ENCODE results near the gene CEP295NL.
"Not testable (repeated sequence)": the region's sequence is repeated elsewhere in the genome, so short reads cannot be mapped to it uniquely, and the experiment has no call there.

The CEP295NL gene

DNA sequence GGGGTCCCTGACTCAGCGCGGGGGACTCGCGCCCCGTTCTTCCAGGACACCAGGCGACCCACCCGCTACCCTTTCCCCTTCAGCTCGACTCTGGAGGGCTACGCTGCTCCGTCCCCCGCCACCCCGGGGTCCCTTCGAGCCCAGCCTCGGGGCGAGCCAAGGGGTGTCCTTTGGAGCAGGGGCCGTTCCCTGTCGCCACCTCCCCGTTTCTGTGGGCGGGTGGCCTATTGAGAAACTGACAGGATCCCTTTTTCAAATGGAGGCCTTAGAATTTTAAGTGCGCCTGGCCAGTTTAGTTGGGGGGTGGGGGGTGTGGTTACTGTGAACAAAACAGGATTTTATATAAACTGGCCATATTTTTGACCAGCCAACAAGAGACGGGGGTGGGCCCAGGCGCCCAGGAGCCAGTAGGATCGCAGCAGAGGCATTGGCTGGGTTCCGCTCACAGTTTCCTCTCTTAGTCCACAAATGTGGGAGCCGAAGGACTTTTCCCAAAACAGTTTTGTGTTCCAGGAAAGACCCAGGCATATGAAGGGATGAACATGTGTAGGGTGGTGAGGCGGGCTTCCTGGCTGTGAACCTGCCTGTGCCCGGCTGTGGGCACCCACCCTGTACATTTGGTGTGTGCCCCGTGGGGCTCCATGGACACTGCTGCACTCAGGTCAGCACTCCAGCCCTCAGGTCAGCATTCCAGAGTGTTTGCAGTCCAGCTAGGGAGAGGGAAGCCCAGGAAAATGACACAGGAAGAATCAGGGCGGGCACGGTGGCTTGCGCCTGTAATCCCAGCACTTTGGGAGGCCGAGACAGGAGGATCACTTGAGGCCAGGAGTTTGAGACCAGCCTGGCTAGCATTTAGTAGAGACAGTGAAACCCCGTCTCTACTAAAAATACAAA lies 22.9 kb upstream of the CEP295NL start:
- no peak for DNase-seq

DNA sequence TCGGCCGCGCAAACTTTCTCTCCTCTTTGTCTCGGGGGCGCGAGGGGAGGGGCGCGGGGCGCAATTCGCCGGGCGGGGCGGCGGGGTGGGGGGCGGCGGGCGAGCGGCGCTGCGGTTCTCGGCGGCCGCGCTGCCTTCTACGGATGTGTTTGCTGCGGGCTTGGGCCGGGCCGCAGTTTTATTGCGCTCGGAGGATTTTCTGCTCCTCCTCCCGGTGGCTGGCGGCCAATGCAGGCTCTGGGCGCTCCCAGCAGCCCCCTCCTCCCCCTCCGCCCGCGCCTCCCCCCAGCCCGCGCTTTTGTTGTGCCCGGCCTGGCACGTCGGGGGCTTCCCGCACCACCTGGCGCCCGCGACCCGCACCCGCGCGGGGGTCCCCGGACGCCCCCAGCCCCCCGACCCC lies 22.2 kb upstream of the CEP295NL start, which contains the start of gene TIMP2:
Gene TIMP2, minus strand, starts transcription at position 154 of the 400 bp plus-strand sequence. CDS start 299 bp downstream, outside the sequence.
- peak; percentile 71 for DNase-seq

GRCh38 chr17:78924481-78925151 lies 21.6 kb upstream of the CEP295NL start:
- DNase-seq, result no peak

DNA sequence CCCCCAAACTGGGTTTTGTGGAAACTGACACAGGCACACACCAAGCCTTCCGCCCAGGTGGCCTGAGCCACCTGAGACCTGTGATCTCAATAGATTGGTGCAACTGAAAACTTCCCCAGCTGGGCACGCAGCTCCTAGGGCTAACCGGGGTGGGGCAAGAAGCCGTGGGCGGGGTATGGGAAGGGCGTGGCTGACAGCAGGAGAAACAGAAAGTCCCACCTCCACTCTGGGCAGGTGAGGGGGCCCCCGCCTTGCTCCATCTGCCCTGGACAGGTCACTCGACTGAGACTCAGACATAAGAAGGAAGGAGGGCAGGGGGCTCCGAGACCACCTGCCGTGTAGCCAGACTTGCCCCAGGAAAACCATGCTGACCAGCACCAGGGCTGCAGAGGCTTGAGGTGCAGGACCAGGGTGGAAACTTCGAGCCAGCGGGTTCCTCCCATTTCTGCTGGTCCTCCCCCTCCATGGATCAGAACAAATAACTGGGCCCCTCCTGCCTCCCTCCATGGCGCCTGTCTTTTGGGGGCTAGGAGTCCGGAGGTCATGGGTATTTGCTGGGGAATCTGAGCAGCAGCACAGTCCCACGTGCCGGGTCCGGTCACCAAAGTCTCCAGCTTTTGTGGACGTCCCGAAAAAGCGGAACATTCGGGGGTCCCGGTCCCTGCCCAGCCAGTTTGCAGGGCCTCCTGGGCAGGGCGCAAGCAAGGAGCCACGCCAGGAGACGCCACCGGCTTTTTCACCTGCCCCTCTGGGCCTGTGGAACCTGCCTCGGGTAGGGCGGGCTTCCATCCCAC lies 20.9 kb upstream of the CEP295NL start:
- peak; percentile 45 for DNase-seq

GRCh38 chr17:78922816-78923498 lies 20.0 kb upstream of the CEP295NL start:
- no peak for DNase-seq

- no peak for DNase-seq
Measured at GRCh38 chr17:78921437-78921971, 18.5 kb upstream of the CEP295NL start.

DNA sequence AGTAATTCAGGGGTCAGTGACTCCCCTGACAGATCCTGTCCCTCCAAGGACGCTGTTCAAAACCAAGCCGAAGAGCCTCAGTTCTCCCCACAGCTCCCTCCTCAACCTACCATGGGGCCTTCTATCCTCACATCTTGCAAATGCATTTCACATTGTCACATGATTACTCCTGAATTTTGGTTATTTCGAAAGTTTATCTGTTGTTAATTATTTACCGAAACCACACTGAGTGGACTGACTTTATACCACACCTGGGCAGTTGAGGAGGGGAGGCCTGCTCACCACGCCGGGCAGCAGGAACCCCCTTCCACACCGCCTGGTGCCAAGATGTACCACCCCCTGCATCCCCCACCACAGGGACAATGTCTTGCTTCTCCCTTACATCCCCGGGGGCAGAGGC lies 17.5 kb upstream of the CEP295NL start:
- no peak for DNase-seq

- DNase-seq, result no peak
Measured at GRCh38 chr17:78919861-78920450, 17.0 kb upstream of the CEP295NL start.

GRCh38 chr17:78918979-78919378 lies 16.0 kb upstream of the CEP295NL start:
- DNase-seq, result no peak

DNA sequence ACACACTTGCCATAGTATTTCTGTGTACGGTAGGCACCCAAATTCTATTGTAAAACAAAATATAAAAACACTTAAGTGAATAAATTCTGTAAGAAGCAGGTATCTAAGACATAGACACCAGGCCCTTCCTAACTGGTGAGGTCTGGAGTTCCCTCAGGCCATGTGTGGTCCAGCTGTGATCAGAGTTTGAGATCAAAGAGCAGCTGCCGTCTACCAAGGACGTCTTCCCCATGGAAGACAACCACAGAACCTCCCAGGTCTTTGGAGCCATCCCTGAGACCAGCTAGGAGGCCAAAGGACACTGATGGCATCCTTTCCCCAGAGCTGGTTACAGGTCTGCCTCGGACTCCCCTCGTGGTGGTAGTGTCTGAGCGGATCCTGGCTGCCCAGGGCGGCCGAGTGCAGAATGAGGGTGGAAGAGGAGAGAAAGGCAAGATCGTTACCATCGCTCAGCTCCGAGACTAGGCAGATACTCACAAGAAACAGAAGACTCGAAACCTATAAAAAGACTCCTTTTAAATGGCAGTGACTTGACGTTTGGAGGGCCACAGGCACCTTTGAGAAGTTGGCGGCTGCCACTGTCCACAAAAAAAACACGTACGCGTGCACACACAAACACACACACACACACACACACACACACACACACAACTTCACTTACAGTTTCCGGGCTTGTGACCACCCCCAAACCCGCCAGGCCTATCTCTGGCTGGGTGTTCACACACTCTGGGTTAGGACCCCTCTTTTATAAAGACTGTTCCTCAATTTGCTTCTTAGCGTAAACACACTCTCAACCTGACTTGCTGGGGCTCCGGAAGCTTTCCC lies 14.7 kb upstream of the CEP295NL start:
- no peak for DNase-seq

DNA sequence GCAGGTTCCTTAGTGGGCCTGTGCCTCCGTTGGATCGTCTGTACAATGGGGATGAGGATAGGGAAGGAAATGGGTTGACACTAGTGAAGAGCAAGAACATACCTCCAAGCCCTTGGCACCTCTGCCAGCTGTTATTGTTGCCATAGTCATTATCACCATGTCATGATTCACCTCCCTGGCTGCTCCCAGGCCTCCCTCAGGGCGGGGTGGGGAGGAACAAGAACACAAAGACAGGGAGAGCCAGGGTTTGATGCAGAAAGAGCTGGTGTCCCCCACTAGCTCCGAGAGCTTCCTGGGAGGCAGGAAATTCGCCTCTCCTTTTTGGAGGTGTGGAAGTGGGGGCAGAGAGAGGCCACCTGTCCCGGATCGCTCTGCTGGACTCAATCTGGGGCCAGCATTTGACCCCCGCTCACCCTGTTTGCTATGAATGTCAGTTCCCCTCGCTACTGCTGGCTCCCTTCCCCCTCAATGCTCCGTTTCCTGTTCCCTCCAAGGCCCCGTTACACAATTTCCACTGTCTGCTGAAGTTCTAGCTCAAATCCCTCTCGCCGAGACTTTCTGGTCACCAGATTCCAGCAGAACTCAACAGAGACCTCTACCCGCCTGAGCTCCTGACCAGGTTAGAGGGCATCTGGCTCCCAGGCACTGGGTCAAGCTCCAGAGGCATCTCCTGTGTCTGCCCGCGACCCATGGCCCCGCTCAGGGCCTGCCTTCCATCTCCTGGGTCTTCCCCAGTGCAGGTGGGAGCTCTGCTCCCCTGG lies 13.1 kb upstream of the CEP295NL start:
- no peak for DNase-seq

DNA sequence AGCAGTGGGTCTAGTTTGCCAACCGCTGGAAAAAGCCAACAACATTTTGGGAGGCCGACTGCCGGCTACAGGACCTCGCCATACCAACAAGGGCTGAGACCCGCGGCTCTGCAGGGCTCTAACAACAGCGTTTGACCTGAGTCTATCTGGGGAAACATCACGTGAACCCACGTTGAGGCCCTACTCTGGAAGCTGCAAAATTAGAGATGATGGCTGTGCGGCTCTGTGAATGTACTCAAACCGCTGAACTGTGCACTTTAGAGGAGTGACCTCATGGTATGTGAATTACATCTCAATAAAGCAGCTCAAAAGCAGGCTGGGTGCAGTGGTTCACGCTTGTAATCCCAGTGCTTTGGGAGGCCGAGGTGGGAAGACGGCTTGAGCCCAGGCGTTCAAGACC lies 10.1 kb upstream of the CEP295NL start:
- DNase-seq, result no peak

- DNase-seq, result no peak
Measured at GRCh38 chr17:78912082-78912481, 9.1 kb upstream of the CEP295NL start.

GRCh38 chr17:78911543-78911942 lies 8.5 kb upstream of the CEP295NL start:
- DNase-seq, result not testable (repeated sequence)

- no peak for DNase-seq
Measured at GRCh38 chr17:78910497-78911284, 7.7 kb upstream of the CEP295NL start.

DNA sequence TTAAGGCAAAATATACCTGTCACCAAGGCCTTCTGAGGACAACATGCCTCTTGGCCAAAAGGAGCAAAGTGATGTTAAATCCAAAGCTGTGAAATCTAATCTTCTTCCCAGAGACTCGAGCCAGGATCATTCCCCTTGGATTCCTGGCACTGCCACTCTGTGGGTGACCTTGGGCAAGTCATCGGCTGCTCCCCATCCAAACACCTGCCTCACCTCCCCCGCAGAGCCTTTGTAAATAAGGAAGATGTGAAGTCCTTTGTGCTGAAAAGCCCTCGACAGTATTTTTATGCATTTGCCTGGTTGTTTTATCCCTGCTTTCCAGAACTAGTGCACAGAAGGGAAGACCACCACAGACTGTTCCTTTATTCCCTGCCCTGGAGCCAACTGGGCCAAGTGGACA lies 5.4 kb upstream of the CEP295NL start:
- DNase-seq, result no peak

GRCh38 chr17:78905541-78905940 lies 2.5 kb upstream of the CEP295NL start:
- no peak for DNase-seq

DNA sequence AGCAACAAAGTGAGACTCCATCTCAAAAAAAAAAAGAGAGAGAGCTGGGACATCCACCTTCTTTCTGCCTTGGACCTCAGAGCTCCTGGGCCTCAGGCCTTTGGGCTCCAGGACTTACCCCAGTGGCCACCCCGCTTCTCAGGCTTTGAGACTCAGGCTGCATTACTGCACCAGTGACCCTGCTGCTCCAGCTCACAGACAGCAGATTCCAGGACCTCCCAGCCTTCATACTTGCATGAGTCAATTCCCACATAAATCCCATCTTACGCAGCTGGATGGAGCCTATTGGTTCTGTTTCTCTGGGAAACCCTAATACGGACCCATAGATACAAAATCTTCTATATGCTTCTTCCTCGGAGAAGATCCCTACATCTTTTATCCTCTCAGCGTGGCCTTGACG lies 2.1 kb upstream of the CEP295NL start:
- DNase-seq, result no peak

- no peak for DNase-seq
Measured at GRCh38 chr17:78904371-78904770, 1.4 kb upstream of the CEP295NL start.

All from activated naive CD4-positive, alpha-beta T cell treated with anti-CD3 and anti-CD28 coated beads, Interleukin-2, amount 50 U/mL, for 16 hours (primary cell).